A549 (cell line): ENCODE results near the gene SRGAP3. TPM values are rescaled to one million over a fixed set of nuclear protein-coding genes. Genes with fewer than 3 reads are reported as not detected.

Experiments
- ATAC-seq, 2 experiments: fragments of 200-7000 bp in 1 of 2; fragments of >200 bp in 1 of 2; cut with Nextera tagmentation in 1 of 2; cut with Tn5 transposase in 1 of 2; 3 replicates each; pipeline versions ENCODE4 v1.8.0 to v1.9.1; 2018 to 2020; ENCODE audit warnings: mild to moderate bottlenecking in 1 of 2, moderate library complexity in 1 of 2
- CTCF ChIA-PET: fragments of 300-600 bp; sonication (Branson Sonifier 250); formaldehyde crosslinking; extraction: SDS; loops from one replicate; lab custom pipeline; 2021; ENCODE audit warnings: antibody characterized with exemption, inconsistent platforms; lab: Yijun Ruan, JAX
- POLR2A ChIA-PET: fragments of 350-600 bp; formaldehyde crosslinking; extraction: SDS; loops from one replicate; lab custom pipeline; 2021; ENCODE audit warnings: antibody characterized with exemption, inconsistent platforms; lab: Yijun Ruan, JAX
- DNase-seq, 2 experiments: peaks; one replicate each; pipeline versions ENCODE4 v3.0.0 to v3.0.0-alpha.2; 2011 to 2016; ENCODE audit warnings: low read depth in 1 of 2, low spot score in 1 of 2
- FAIRE-seq: peaks from 2 replicates; lab custom pipeline; 2011; peaks lifted over from hg19 to GRCh38; lab: Jason Lieb, UNC
- H3K27ac ChIP-seq, 2 experiments: fragments of >200 bp; sonication (Bioruptor Twin); formaldehyde crosslinking; 3 replicates each; pipeline ENCODE4 v1.5.1; 2016 to 2017
- H3K4me1 ChIP-seq: fragments of >200 bp; sonication (Bioruptor Twin); formaldehyde crosslinking; 3 replicates; pipeline ENCODE4 v1.6.1; 2016
- H3K4me2 ChIP-seq: fragments of >200 bp; sonication (Bioruptor Twin); formaldehyde crosslinking; 3 replicates; pipeline ENCODE4 v1.6.1; 2016
- H3K4me3 ChIP-seq: fragments of >200 bp; sonication (Bioruptor Twin); formaldehyde crosslinking; 3 replicates; pipeline ENCODE4 v1.5.1; 2016
- H3K9me3 ChIP-seq: fragments of >200 bp; sonication (Bioruptor Twin); formaldehyde crosslinking; 3 replicates; pipeline ENCODE4 v1.6.1; 2016
- ATOH8 ChIP-seq: fragments of 250-450 bp; sonication (Bioruptor Pico); IDR thresholded peaks from 2 replicates; pipeline ENCODE4 v1.5.0; 2020; ENCODE audit warnings: low read depth, mild to moderate bottlenecking, moderate library complexity
- BCL3 ChIP-seq: fragments of >200 bp; sonication (Bioruptor Twin); formaldehyde crosslinking; IDR thresholded peaks from 3 replicates; pipeline ENCODE4 v1.6.1; 2016
- BHLHE40 ChIP-seq: IDR thresholded peaks from 2 replicates; pipeline ENCODE4 v1.6.1; 2012; ENCODE audit warnings: low read depth, low read length, inconsistent platforms
- CEBPB ChIP-seq, 2 experiments: fragments of >200 bp in 1 of 2; sonication (Bioruptor Twin) in 1 of 2; formaldehyde crosslinking in 1 of 2; IDR thresholded peaks; 2 replicates each; pipeline ENCODE4 v1.6.1; 2012 to 2016
- E2F6 ChIP-seq: IDR thresholded peaks from 2 replicates; pipeline ENCODE4 v1.6.1; 2012; ENCODE audit warnings: low read depth, borderline replicate concordance
- EP300 ChIP-seq, 2 experiments: fragments of >200 bp; sonication (Bioruptor Twin); formaldehyde crosslinking; IDR thresholded peaks; 2 replicates in 1 of 2; 3 replicates in 1 of 2; pipeline ENCODE4 v1.6.1; 2016 to 2017
- FOSL2 ChIP-seq, 2 experiments: fragments of 450-650 bp in 1 of 2; fragments of >200 bp in 1 of 2; sonication (Bioruptor Twin) in 1 of 2; formaldehyde crosslinking; IDR thresholded peaks; 2 replicates each; pipeline versions ENCODE4 v1.5.0 to v1.6.1; 2016 to 2020; ENCODE audit warnings: mild to moderate bottlenecking in 1 of 2, moderate library complexity in 1 of 2
- FOXS1 ChIP-seq: fragments of 250-450 bp; sonication (Bioruptor Pico); IDR thresholded peaks from 2 replicates; pipeline ENCODE4 v1.5.0; 2020; ENCODE audit warnings: mild to moderate bottlenecking, moderate library complexity
- GATA3 ChIP-seq: IDR thresholded peaks from 2 replicates; pipeline ENCODE4 v1.6.1; 2012; ENCODE audit warnings: borderline replicate concordance
- HOXB13 ChIP-seq: fragments of 250-450 bp; sonication (Bioruptor Pico); IDR thresholded peaks from 2 replicates; pipeline ENCODE4 v1.5.0; 2020; ENCODE audit warnings: low read depth, mild to moderate bottlenecking, moderate library complexity
- HOXB5 ChIP-seq: fragments of 250-450 bp; sonication (Bioruptor Pico); IDR thresholded peaks from 2 replicates; pipeline ENCODE4 v1.5.0; 2020; ENCODE audit warnings: mild to moderate bottlenecking, moderate library complexity
- JUNB ChIP-seq: fragments of >200 bp; sonication (Bioruptor Twin); formaldehyde crosslinking; IDR thresholded peaks from 2 replicates; pipeline ENCODE4 v1.6.1; 2016
- KDM1A ChIP-seq: fragments of 200-600 bp; sonication (generic); IDR thresholded peaks from 2 replicates; pipeline ENCODE4 v1.6.1; 2016; ENCODE audit warnings: low read depth, mild to moderate bottlenecking
- MAX ChIP-seq: IDR thresholded peaks from 2 replicates; pipeline ENCODE4 v1.6.1; 2012
- MAZ ChIP-seq: fragments of 150-350 bp; IDR thresholded peaks from 2 replicates; pipeline ENCODE4 v1.6.1; 2014; ENCODE audit warnings: antibody characterized with exemption, low read depth, low read length, borderline replicate concordance
- MYC ChIP-seq: IDR thresholded peaks from 2 replicates; pipeline ENCODE4 v1.6.1; 2012; ENCODE audit warnings: mild to moderate bottlenecking, inconsistent platforms, low read length, improper control_type of control experiment, borderline replicate concordance
- RAD21 ChIP-seq, 2 experiments: fragments of >200 bp in 1 of 2; sonication (Bioruptor Twin) in 1 of 2; formaldehyde crosslinking in 1 of 2; IDR thresholded peaks in 1 of 2; conservative IDR thresholded peaks in 1 of 2; 2 replicates in 1 of 2; 3 replicates in 1 of 2; pipeline ENCODE4 v1.6.1; 2012 to 2018; ENCODE audit warnings: inconsistent platforms in 1 of 2
- RARB ChIP-seq: fragments of 250-450 bp; sonication (Bioruptor Pico); IDR thresholded peaks from 2 replicates; pipeline ENCODE4 v1.8.0; 2021; ENCODE audit warnings: mild to moderate bottlenecking, moderate library complexity
- ZC3H11A ChIP-seq: fragments of 450-650 bp; IDR thresholded peaks from 2 replicates; pipeline ENCODE4 v1.6.1; 2014; ENCODE audit warnings: antibody characterized with exemption, mild to moderate bottlenecking
- ZFP36 ChIP-seq: fragments of 450-650 bp; IDR thresholded peaks from 2 replicates; pipeline ENCODE4 v1.6.1; 2014; ENCODE audit warnings: borderline replicate concordance; ENCODE audit not compliant: partially characterized antibody
- ZNF302 ChIP-seq: fragments of 250-450 bp; sonication (Bioruptor Pico); IDR thresholded peaks from 2 replicates; pipeline ENCODE4 v1.9.0; 2021; ENCODE audit warnings: inconsistent platforms, mild to moderate bottlenecking, moderate library complexity
- ZSCAN20 ChIP-seq: fragments of 250-450 bp; sonication (Bioruptor Pico); IDR thresholded peaks from 2 replicates; pipeline ENCODE4 v1.8.0; 2022; ENCODE audit warnings: mild to moderate bottlenecking, moderate library complexity
- WGBS: methylation state at CpG from one replicate; pipeline ENCODE4 v1.1.6; 2017; ENCODE audit errors: missing lambda C conversion rate; 5-methylcytosine and 5-hydroxymethylcytosine counted together
- polyA plus RNA-seq, 4 experiments: library from polyadenylated mRNA; depleted of rRNA in 3 of 4; stranded (reverse); fragments of >200 nt; fragmentation: RNase III in 1 of 4; extraction: RNeasy Plus Mini Kit Qiagen cat#74134 plus additional on column Dnase treatment in 1 of 4; gene quantifications; 2 replicates in 3 of 4; 3 replicates in 1 of 4; pipeline ENCODE4 v1.2.3, GENCODE V29; 2011 to 2017

The SRGAP3 gene
- polyA plus RNA-seq, 2 of the 4 experiments (the other 2 are of a cell fraction) = 1.6 to 2.5 TPM

GRCh38 chr3:9136746-9137465, 112.5 kb downstream of the SRGAP3 start:
- no peak for TF ChIP-seq MYC
- ATAC-seq (no peak), DNase-seq (no peak), FAIRE-seq (no peak)
- 59% methylated on average over 12 of the region's 12 CpGs for WGBS
- ChIA-PET POLR2A (no interaction called here), CTCF (interaction anchor here (0.9 kb wide), 1 partner anchor 25 kb away, joined by 3 read pairs; no protein-coding TSS in a partner anchor)
- no peaks in the 10 kb centered on the region for H3K9me3 ChIP-seq
- H3K4me3 ChIP-seq = no peak overlapping the region
- no peak overlapping the region for H3K4me2 ChIP-seq
- H3K27ac ChIP-seq = no peak overlapping the region
- 0 out of 3 replicates have a peak, but pooled peaks cover 5% of the 10 kb centered on the region for H3K4me1 ChIP-seq

GRCh38 chr3:9135930-9136525, 113.4 kb downstream of the SRGAP3 start:
- Histone ChIP-seq H3K4me2 (no peak overlapping the region), H3K4me3 (no peak overlapping the region), H3K9me3 (no peaks in the 10 kb centered on the region), H3K27ac (no peak overlapping the region), H3K4me1 (0 out of 3 replicates have a peak, but pooled peaks cover 5% of the 10 kb centered on the region)
- FAIRE-seq (no peak), ATAC-seq (no peak; a peak in 1 of 6 replicates), DNase-seq (no peak)
- CTCF ChIA-PET = interaction anchor here (1.4 kb wide), 1 partner anchor 62 kb away, joined by 3 read pairs; no protein-coding TSS in a partner anchor
- POLR2A ChIA-PET = no interaction called here
- TF ChIP-seq ZFP36 (no peak), CEBPB (IDR thresholded peaks at IDR 0.05) (no peak), ZSCAN20 (CRISPR knock-in tag) (no peak), E2F6 (no peak), HOXB5 (no peak), ZC3H11A (no peak), GATA3 (no peak), RARB (CRISPR knock-in tag) (no peak), ATOH8 (CRISPR knock-in tag) (no peak)
- WGBS = 81% methylated on average over 30 of the region's 56 CpGs

GRCh38 chr3:9135526-9135925, 113.9 kb downstream of the SRGAP3 start:
- H3K4me1 ChIP-seq = 0 out of 3 replicates have a peak, but pooled peaks cover 5% of the 10 kb centered on the region
- TF ChIP-seq EP300 (IDR thresholded peaks at IDR 0.05) (no peak), MAZ (no peak), BCL3 (no peak), JUNB (no peak), FOXS1 (no peak), BHLHE40 (no peak), RAD21 (conservative IDR thresholded peaks at IDR 0.05 in 1 of 2, IDR thresholded peaks at IDR 0.05 in 1 of 2) (no peak), KDM1A (no peak), FOSL2 (IDR thresholded peaks at IDR 0.05) (no peak), FOSL2 (CRISPR knock-in tag; IDR thresholded peaks at IDR 0.05) (no peak), ATOH8 (CRISPR knock-in tag) (no peak), ZNF302 (CRISPR knock-in tag) (no peak), MAX (no peak), GATA3 (no peak), HOXB13 (CRISPR knock-in tag) (no peak)
- TF ChIP-seq, all 56 proteins: peak for 0
- H3K27ac ChIP-seq = no peak overlapping the region
- H3K4me3 ChIP-seq = no peak overlapping the region
- 91% methylated on average over 5 of the region's 6 CpGs for WGBS
- ATAC-seq = peak in 1 of 2 experiments; percentile 48; a peak in 2 of 6 replicates
- no peak overlapping the region for H3K4me2 ChIP-seq
- no peaks in the 10 kb centered on the region for H3K9me3 ChIP-seq
- no peak for FAIRE-seq
- POLR2A ChIA-PET = no interaction called here
- CTCF ChIA-PET = interaction anchor here (1.4 kb wide), 1 partner anchor 63 kb away, joined by 3 read pairs; no protein-coding TSS in a partner anchor
- DNase-seq = no peak
